Amniotic epithelial cell (primary cell): Measurements from ENCODE around the gene PATL2.
A peak's percentile ranks its signal among the peaks of the same experiment; 100 is the strongest.
"Not testable (repeated sequence)": the region's sequence is repeated elsewhere in the genome, so short reads cannot be mapped to it uniquely, and the experiment has no call there.

Experiments
- DNase-seq: peaks from one replicate; pipeline ENCODE4 v3.0.0-alpha.2; 2010; ENCODE audit warnings: low read depth

PATL2 gene

DNA sequence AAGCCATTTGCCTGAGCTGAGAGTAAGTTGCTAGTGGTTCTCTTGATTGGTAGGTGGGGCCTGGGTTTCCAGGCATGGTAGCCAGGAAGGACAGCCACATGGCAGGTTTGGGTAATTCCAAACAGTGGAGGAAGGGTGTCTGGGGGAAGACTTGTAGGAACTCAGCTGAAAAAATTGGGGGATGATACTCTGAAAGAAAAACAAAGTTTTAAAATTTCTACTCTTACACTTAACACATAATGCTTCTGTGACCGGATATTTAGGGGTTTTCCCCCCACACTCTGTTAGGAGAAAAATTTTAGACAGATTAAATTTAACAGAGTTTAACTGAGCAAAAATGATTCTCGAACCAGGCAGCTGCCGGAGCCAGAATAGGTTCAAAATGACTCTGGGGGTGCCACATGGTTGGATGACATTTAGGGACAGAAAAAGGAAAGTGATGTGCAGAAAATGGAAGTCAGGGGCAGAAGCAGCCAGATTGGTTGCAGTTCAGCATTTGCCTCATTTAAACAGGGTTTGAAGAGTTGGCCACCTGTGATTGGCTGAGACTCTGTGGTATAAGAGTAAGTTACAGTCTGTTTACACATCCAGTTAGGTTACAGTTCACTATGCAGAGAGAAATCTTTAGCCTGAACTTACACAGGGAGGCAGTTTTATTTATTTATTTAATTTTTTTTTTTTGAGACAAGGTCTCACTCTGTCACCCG, 8.3 kb upstream of the PATL2 start:
- DNase-seq, result peak; percentile 50

DNA sequence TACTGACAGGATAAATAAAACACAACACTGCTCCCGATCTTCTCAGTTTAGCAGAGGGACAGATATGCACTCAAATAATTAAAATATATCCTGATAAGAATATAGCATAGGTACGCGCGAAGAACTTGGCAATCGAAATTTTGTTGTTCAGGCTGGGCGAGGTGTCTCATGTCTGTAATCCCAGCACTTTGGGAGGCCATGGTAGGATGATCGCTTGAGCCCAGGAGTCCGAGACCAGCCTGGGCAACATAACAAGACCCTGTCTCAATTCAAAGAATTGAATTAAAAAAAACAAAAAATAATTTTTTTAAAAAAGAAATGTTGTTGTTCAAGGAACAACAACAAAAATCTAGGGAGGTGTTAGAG, 7.8 kb upstream of the PATL2 start:
- no peak for DNase-seq

DNA sequence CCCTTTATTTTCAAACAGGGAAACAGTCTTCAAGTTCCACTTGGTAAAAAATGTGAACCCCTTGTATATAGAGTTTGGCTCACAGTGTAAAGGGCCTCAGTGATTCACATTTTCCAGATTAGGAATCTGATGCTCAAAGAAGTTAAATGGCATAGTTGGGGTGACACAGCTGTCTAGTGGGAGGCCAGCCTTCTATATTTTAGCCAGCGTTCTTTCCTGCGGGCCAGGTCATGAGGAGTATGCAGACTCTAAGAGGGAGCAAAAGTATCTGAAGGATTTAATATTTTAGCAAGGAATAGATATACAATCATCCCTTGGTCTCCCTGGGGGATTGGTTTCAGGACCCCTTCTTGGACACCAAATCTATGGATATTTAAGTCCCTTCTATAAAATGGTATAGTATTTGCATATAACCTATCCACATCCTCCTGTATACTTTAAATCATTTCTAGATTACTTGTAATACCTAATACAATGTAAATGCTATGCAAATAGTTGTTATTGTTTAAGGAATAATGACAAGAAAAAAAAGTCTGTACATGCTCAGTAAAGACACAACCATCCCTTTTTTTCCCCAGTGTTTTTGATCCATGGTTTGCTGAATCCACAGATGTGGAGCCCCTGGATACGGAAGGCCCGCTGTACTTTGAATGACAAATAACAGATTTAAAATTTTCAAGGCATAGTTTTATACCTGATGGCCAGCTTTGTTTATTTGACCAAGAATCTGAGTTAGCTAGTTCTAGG, 7.2 kb upstream of the PATL2 start:
- no peak for DNase-seq

DNA sequence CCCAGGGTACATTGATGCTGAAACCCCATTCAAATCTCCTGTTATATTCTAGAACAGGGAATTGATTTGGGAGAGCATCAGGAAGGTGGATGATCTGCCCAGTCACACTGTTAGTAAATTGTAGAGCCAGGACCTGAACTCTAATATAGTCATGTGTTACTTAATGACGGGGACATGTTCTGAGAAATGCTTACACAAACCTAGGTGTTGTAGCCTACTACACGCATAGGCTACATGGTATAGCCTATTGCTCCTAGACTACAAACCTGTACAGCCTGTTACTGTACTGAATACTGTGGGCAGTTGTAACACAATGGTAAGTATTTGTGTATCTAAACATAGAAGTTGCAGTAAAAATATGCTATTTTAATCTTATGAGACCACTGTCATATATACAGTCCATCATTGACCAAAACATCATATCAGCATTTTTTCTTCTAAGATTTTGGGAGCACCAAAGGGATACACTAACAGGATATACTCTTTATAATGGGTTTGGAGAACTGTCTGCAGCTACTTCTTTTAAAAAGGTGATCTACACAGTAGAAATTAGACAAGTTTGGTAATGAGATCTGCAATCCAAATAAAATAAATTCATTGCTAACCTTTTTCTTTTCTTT, 6.0 kb upstream of the PATL2 start:
- DNase-seq, result no peak

DNA sequence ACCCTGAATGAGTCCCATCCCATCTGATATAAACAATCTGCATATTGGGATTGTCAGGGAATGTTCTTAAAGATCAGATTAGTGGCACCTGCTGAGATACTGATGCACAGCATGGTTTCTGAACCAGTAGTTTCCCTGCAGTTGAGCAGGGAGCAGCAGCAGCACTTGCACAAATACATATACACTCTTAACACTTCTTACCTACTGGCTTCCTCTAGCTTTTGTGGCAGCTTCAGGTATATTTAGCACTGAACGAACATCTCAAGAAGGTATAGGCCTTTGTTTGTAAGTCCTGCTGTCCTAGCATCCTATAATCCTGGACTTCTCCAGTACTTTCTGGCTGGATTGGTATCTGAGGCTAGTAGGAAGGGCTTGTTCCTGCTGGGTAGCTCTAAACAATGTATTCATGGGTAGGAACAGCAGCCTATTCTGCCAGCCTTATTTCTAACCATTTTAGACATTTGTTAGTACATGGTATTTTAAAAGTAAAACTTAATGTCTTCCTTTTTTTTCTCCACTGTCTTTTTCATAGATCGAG, 4.7 kb upstream of the PATL2 start:
- no peak for DNase-seq

DNA sequence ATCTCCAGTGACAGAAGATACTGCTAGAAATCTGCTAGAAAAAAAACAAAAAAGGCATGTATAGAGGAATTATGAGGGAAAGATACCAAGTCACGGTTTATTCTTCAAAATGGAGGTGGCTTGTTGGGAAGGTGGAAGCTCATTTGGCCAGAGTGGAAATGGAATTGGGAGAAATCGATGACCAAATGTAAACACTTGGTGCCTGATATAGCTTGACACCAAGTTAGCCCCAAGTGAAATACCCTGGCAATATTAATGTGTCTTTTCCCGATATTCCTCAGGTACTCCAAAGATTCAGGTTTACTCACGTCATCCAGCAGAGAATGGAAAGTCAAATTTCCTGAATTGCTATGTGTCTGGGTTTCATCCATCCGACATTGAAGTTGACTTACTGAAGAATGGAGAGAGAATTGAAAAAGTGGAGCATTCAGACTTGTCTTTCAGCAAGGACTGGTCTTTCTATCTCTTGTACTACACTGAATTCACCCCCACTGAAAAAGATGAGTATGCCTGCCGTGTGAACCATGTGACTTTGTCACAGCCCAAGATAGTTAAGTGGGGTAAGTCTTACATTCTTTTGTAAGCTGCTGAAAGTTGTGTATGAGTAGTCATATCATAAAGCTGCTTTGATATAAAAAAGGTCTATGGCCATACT, 4.1 kb upstream of the PATL2 start:
- DNase-seq, result no peak

DNA sequence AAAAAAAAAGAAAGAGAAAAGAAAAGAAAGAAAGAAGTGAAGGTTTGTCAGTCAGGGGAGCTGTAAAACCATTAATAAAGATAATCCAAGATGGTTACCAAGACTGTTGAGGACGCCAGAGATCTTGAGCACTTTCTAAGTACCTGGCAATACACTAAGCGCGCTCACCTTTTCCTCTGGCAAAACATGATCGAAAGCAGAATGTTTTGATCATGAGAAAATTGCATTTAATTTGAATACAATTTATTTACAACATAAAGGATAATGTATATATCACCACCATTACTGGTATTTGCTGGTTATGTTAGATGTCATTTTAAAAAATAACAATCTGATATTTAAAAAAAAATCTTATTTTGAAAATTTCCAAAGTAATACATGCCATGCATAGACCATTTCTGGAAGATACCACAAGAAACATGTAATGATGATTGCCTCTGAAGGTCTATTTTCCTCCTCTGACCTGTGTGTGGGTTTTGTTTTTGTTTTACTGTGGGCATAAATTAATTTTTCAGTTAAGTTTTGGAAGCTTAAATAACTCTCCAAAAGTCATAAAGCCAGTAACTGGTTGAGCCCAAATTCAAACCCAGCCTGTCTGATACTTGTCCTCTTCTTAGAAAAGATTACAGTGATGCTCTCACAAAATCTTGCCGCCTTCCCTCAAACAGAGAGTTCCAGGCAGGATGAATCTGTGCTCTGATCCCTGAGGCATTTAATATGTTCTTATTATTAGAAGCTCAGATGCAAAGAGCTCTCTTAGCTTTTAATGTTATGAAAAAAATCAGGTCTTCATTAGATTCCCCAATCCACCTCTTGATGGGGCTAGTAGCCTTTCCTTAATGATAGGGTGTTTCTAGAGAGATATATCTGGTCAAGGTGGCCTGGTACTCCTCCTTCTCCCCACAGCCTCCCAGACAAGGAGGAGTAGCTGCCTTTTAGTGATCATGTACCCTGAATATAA, 2.2 kb upstream of the PATL2 start:
- peak; percentile 42 for DNase-seq

DNA sequence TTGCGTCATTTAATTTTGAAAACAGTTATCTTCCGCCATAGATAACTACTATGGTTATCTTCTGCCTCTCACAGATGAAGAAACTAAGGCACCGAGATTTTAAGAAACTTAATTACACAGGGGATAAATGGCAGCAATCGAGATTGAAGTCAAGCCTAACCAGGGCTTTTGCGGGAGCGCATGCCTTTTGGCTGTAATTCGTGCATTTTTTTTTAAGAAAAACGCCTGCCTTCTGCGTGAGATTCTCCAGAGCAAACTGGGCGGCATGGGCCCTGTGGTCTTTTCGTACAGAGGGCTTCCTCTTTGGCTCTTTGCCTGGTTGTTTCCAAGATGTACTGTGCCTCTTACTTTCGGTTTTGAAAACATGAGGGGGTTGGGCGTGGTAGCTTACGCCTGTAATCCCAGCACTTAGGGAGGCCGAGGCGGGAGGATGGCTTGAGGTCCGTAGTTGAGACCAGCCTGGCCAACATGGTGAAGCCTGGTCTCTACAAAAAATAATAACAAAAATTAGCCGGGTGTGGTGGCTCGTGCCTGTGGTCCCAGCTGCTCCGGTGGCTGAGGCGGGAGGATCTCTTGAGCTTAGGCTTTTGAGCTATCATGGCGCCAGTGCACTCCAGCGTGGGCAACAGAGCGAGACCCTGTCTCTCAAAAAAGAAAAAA, 1.4 kb upstream of the PATL2 start:
- DNase-seq, result peak; percentile 81

DNA sequence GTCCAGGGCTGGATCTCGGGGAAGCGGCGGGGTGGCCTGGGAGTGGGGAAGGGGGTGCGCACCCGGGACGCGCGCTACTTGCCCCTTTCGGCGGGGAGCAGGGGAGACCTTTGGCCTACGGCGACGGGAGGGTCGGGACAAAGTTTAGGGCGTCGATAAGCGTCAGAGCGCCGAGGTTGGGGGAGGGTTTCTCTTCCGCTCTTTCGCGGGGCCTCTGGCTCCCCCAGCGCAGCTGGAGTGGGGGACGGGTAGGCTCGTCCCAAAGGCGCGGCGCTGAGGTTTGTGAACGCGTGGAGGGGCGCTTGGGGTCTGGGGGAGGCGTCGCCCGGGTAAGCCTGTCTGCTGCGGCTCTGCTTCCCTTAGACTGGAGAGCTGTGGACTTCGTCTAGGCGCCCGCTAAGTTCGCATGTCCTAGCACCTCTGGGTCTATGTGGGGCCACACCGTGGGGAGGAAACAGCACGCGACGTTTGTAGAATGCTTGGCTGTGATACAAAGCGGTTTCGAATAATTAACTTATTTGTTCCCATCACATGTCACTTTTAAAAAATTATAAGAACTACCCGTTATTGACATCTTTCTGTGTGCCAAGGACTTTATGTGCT, 721 bp upstream of the PATL2 start:
- DNase-seq, result peak; percentile 34

DNA sequence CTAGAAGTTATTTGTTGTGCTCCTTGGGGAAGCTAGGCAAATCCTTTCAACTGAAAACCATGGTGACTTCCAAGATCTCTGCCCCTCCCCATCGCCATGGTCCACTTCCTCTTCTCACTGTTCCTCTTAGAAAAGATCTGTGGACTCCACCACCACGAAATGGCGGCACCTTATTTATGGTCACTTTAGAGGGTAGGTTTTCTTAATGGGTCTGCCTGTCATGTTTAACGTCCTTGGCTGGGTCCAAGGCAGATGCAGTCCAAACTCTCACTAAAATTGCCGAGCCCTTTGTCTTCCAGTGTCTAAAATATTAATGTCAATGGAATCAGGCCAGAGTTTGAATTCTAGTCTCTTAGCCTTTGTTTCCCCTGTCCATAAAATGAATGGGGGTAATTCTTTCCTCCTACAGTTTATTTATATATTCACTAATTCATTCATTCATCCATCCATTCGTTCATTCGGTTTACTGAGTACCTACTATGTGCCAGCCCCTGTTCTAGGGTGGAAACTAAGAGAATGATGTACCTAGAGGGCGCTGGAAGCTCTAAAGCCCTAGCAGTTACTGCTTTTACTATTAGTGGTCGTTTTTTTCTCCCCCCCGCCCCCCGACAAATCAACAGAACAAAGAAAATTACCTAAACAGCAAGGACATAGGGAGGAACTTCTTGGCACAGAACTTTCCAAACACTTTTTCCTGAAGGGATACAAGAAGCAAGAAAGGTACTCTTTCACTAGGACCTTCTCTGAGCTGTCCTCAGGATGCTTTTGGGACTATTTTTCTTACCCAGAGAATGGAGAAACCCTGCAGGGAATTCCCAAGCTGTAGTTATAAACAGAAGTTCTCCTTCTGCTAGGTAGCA, 657 bp downstream of the PATL2 start:
- DNase-seq, result peak; percentile 48

DNA sequence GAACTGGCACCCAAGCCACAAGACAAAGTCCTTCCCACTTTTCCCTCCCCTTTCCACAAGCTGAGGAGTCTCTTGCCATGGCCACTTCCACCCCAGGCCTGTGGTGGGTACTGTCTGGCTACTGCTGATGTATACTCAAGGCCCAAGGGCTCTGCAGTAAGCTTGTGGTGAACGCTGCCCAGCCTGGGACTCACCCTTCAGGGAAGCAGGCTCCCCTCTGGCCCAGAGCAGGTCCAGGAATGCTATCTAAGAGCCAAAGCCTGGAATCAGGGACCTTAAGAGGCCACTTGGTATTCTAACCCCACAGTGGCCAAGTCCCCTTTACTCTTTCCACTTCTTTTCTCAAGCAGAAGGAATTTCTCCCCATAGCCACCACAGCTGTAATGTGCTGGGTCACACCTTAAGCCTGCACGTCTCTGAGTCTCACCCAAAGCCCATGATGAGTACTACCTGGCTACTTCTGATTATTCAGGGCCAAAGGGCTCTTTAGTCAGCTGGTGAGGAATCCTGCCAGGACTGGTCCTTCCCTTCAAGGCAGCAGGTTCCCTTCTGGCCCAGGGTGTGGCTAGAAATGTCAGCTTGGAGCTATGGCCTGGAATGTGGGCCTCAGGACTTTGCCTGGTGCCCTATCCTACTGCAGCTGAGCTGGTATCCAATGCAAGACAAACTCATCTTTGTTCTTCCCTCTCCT, 4.0 kb downstream of the PATL2 start:
- no peak for DNase-seq

DNA sequence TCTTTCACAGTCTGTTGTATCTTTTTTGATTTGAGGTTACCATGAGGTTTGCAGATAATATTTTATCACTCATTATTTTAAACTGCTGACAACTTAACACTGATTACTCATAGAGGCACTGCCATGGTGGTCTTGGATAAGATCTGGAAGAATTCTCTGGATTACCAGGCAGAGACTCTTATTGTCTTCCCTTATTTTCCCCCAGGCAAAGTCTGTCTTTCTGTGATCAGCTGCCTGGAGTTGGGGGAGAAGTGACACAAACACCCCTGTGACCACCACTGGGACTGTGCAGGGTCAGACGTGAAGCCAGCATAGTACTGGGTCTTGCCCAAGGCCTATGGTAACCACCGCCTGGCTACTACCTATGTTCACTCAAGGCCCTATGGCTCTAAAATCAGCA, 4.7 kb downstream of the PATL2 start:
- DNase-seq, result no peak

DNA sequence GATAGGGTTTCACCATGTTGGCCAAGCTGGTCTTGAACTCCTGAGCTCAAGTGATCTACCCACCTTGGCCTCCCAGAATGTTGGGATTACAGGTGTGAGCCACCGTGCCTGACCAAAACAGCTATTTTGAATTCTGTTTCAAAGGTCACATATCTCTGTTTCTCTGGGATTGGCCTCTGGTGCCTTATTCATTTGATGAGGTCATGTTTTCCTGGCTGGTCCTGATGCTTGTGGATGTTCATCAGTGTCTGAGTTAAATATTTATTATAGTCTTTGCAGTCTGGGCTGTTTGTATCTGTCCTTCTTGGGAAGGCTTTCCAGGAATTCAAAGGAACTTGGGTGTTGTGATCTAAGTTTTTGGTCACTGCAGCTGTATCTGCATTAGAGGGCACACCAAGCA, 5.1 kb downstream of the PATL2 start:
- DNase-seq, result no peak

DNA sequence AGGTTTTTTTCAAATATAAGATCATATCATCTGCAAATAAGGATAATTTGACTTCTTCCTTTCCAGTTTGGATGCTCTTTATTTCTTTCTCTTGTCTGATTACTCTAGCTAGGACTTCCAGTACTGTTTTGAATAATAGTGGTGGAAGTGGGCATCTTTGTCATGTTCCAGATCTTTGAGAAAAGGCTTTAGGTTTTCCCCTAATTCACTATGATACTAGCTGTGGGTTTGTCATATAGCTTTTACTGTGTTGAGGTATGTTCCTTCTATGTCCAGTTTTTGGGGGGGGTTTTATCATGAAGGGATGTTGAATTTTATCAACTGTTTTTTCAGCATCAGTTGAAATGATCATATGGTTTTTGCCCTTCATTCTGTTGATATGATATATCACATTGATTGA, 10.4 kb downstream of the PATL2 start:
- not testable (repeated sequence) for DNase-seq

DNA sequence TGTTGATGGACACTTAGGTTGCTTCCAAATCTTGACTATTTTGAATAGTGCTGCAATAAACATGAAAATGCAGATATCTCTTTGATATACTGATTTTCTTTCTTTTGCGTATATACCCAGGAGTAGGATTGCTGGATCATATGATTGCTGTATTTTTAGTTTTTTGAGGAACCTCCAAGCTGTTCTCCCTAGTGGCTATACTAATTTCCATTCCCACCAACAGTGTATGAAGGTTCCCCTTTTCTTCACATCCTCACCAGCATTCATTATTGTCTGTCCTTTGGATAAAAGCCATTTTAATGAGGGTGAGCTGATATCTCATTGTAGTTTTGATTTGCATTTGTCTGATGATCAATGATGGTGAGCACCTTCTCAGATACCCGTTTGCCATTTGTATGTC, 12.5 kb downstream of the PATL2 start:
- DNase-seq, result no peak

DNA sequence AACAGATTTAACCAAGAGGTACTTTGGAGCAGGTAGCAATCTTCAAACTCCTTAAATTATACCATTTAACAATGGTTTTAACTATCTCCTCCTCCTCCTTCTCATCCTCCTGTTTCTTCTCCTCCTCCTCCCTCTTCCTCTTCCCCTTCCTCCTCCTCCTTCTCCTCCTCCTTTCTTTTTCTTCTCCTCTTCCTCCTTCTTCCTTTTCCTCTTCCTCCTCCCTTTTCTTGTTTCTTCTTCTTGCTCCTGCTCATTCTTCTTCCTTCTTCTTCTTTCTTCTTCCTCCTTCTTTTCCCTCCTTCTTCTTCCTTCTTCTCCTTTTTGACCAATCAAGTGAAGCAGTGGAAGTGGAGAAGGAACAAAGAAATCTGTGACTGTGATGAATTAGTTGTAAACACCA, 14.1 kb downstream of the PATL2 start:
- DNase-seq, result no peak

DNA sequence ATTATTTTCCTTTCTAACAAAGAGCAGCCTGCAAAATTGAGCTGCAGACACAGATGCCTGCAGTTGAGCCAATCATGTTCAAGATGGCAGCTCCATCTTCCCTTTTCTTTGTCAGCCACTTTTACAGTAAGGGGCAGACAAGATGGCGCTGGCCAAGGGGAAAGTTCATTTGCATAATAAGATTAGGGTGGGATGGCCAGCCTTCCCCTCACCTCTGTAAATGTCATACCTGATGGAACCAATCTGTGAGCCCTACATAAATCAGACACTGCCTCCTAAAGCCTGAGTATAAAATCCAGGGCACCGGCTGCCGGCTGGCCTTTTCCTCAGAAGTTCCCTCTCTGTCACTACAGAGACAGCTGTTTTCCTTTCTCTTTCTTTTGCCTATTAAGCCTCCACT, 15.8 kb downstream of the PATL2 start:
- no peak for DNase-seq

DNA sequence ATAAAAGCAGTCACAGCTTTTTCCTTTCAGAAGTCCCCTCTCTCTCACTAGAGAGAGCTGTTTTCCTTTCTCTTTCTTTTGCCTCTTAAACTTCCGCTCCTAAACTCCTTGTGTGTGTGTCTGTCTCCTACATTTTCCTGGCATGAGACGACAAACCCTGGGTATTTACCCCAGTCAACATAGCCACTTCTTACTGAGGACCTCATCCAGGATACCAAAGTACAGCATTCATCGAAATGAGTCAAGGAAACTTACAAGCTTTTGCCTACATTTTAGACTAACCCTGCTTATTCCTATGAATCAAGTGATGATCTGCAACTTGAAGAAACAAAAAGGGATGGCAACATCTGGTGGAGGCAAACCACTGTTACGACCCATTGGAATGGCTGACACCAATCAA, 16.7 kb downstream of the PATL2 start:
- no peak for DNase-seq

DNA sequence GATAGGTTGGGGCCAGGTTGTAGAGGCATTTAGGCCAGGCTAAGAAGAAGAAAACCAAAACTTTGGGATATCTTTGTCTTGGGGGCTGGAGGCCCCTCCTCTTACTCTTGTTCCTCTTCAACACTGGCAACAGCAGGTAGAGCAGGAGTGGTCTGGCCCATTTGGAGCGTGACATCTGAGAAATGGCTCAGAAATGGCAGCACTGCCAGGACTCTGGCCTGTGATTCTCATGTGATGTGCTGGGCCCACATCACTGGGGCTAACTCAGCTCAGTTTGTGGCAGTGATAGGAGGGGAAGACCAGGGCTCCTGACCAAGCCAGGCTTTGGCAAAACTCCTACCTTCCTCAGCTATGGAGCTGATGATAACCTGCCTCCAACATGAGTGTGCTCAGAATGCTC, 18.5 kb downstream of the PATL2 start:
- DNase-seq, result no peak
